ENCODE results near the gene PTBP1.
"Not testable (repeated sequence)": the region's sequence is repeated elsewhere in the genome, so short reads cannot be mapped to it uniquely, and the experiment has no call there.

The PTBP1 gene

GRCh38 chr19:823565-824121, 26.4 kb downstream of the PTBP1 start:
- H3K27ac ChIP-seq, result no peak overlapping the region
- no peak for DNase-seq (ENCODE audit: low read depth, low spot score)

GRCh38 chr19:824885-825284, 27.6 kb downstream of the PTBP1 start:
- H3K27ac ChIP-seq, result no peak overlapping the region
- no peak for DNase-seq (ENCODE audit: low read depth, low spot score)

GRCh38 chr19:825897-826644, 28.8 kb downstream of the PTBP1 start:
- H3K27ac ChIP-seq, result no peak overlapping the region
- DNase-seq (ENCODE audit: low read depth, low spot score), result no peak

GRCh38 chr19:827314-827709, 30.1 kb downstream of the PTBP1 start:
- no peak for DNase-seq (ENCODE audit: low read depth, low spot score)
- H3K27ac ChIP-seq, result no peak overlapping the region

GRCh38 chr19:827710-828321, 30.6 kb downstream of the PTBP1 start, which contains the start of gene AZU1:
AZU1 (plus strand) TSS chr19:827837; CDS start chr19:827847, 10 bp downstream.
- no peak for DNase-seq (ENCODE audit: low read depth, low spot score)
- H3K27ac ChIP-seq, result no peak within 1 kb of the TSS

GRCh38 chr19:829129-829758, 32.0 kb downstream of the PTBP1 start:
- H3K27ac ChIP-seq, result no peak overlapping the region
- DNase-seq (ENCODE audit: low read depth, low spot score), result no peak

- DNase-seq (ENCODE audit: low read depth, low spot score), result no peak
- H3K27ac ChIP-seq, result no peak overlapping the region
Measured at GRCh38 chr19:831407-832369, 34.4 kb downstream of the PTBP1 start.

- no peak overlapping the region for H3K27ac ChIP-seq
- no peak for DNase-seq (ENCODE audit: low read depth, low spot score)
Measured at GRCh38 chr19:834216-834615, 37.0 kb downstream of the PTBP1 start.

GRCh38 chr19:835210-835810, 38.1 kb downstream of the PTBP1 start:
- H3K27ac ChIP-seq, result no peak overlapping the region
- no peak for DNase-seq (ENCODE audit: low read depth, low spot score)

- no peak within 1 kb of the TSS for H3K27ac ChIP-seq
- DNase-seq (ENCODE audit: low read depth, low spot score), result no peak
Measured at GRCh38 chr19:840519-841206, 43.4 kb downstream of the PTBP1 start, which contains the start of gene PRTN3. PRTN3 (plus strand) TSS chr19:840999; CDS start chr19:841009, 10 bp downstream.

- DNase-seq (ENCODE audit: low read depth, low spot score), result not testable (repeated sequence)
Measured at GRCh38 chr19:842802-843179, 45.5 kb downstream of the PTBP1 start.

GRCh38 chr19:843180-843835, 46.1 kb downstream of the PTBP1 start:
- DNase-seq (ENCODE audit: low read depth, low spot score), result no peak
- no peak overlapping the region for H3K27ac ChIP-seq

More at GRCh38 chr19:842802-843179, 45.5 kb downstream of the PTBP1 start:
- not testable (repeated sequence) for H3K27ac ChIP-seq

GRCh38 chr19:843836-844545, 46.7 kb downstream of the PTBP1 start:
- no peak overlapping the region for H3K27ac ChIP-seq

GRCh38 chr19:844546-844971, 47.3 kb downstream of the PTBP1 start:
- no peak overlapping the region for H3K27ac ChIP-seq
- DNase-seq (ENCODE audit: low read depth, low spot score), result no peak

More at GRCh38 chr19:843836-844545, 46.7 kb downstream of the PTBP1 start:
- no peak for DNase-seq (ENCODE audit: low read depth, low spot score)

- DNase-seq (ENCODE audit: low read depth, low spot score), result no peak
- H3K27ac ChIP-seq, result no peak overlapping the region
Measured at GRCh38 chr19:845707-846521, 48.7 kb downstream of the PTBP1 start.

GRCh38 chr19:848386-848921, 51.2 kb downstream of the PTBP1 start:
- H3K27ac ChIP-seq, result no peak overlapping the region
- no peak for DNase-seq (ENCODE audit: low read depth, low spot score)

GRCh38 chr19:849195-849594, 51.9 kb downstream of the PTBP1 start:
- H3K27ac ChIP-seq; DNase-seq (ENCODE audit: low read depth, low spot score): not testable (repeated sequence)

All from epithelial cell of prostate (primary cell).